HCT116 (cell line): ENCODE data around the gene CENPX. TPM values are rescaled to one million over a fixed set of nuclear protein-coding genes. Genes with fewer than 3 reads are reported as not detected.

Experiments
- ATAC-seq: fragments of 200-7000 bp; cut with Tn5 transposase; 2 replicates; pipeline ENCODE4 v1.9.1; 2020; ENCODE audit warnings: mild to moderate bottlenecking, moderate library complexity
- BruUV-seq: library from RNA; stranded (reverse); fragments of 400-500 nt; replicated peaks from 2 replicates; lab custom pipeline; 2021; lab: Mats Ljungman, UMichigan
- CTCF ChIA-PET: fragments of 300-600 bp; sonication (Branson Sonifier 250); formaldehyde crosslinking; loops from one replicate; lab custom pipeline; 2021; ENCODE audit warnings: antibody characterized with exemption; lab: Charles Lee
- POLR2A ChIA-PET: fragments of 300-600, 350-600 bp; sonication (Branson Sonifier 250); formaldehyde crosslinking; loops from one replicate; lab custom pipeline; 2021; ENCODE audit warnings: antibody characterized with exemption; lab: Charles Lee
- RAD21 ChIA-PET, 2 experiments: fragments of 300-600 bp; sonication (Branson Sonifier 250); formaldehyde crosslinking; loops; one replicate each; lab custom pipeline; 2023; ENCODE audit warnings: low total read pairs in 2 of 2; ENCODE audit not compliant: uncharacterized antibody in 2 of 2, unreplicated experiment in 2 of 2, low non-redundant PET in 1 of 2; lab: Charles Lee
- DNase-seq: peaks from one replicate; pipeline ENCODE4 v3.0.0-alpha.2; 2010; ENCODE audit warnings: low read depth, low spot score
- H2AFZ ChIP-seq: fragments of 200-600 bp; shearing (Covaris generic), sonication (generic); 2 replicates; pipeline ENCODE4 v1.6.1; 2017; ENCODE audit warnings: low read depth, mixed run types, mixed read lengths, antibody characterized with exemption, low read length; ENCODE audit not compliant: poor library complexity, severe bottlenecking
- H3K27ac ChIP-seq: 2 replicates; pipeline ENCODE4 v1.5.1; 2012; ENCODE audit warnings: low read depth, low read length
- H3K27me3 ChIP-seq: fragments of 200-600 bp; sonication (generic); 2 replicates; pipeline ENCODE4 v1.6.1; 2016; ENCODE audit warnings: mixed run types, low read length, mixed read lengths; ENCODE audit not compliant: insufficient read depth
- H3K36me3 ChIP-seq, 2 experiments: fragments of 200-500 bp in 1 of 2; fragments of 200-600 bp in 1 of 2; sonication (Bioruptor generic) in 1 of 2; sonication (generic) in 1 of 2; 2 replicates each; pipeline versions ENCODE4 v1.5.1 to v1.6.1; 2014 to 2016; ENCODE audit warnings: low read length in 2 of 2, inconsistent platforms in 1 of 2, mixed read lengths in 1 of 2, mixed run types in 1 of 2; ENCODE audit not compliant: insufficient read depth in 2 of 2, control insufficient read depth in 1 of 2
- H3K4me1 ChIP-seq, 2 experiments: fragments of 200-600 bp in 1 of 2; sonication (generic) in 1 of 2; 2 replicates each; pipeline versions ENCODE4 v1.5.1 to v1.6.1; 2012 to 2017; ENCODE audit warnings: low read length in 2 of 2, inconsistent platforms in 1 of 2, mild to moderate bottlenecking in 1 of 2, mixed read lengths in 1 of 2, mixed run types in 1 of 2, moderate library complexity in 1 of 2; ENCODE audit not compliant: insufficient read depth in 2 of 2, control insufficient read depth in 1 of 2
- H3K4me2 ChIP-seq: fragments of 200-600 bp; sonication (generic); 2 replicates; pipeline ENCODE4 v1.6.1; 2017; ENCODE audit warnings: mixed run types, low read length, mixed read lengths
- H3K4me3 ChIP-seq, 2 experiments: fragments of 200-600 bp in 1 of 2; sonication (generic) in 1 of 2; replicated peaks in 1 of 2; 2 replicates each; pipeline ENCODE4 v1.5.1; 2011 to 2016; ENCODE audit warnings: low read length in 2 of 2, control low read depth in 1 of 2, low read depth in 1 of 2, mild to moderate bottlenecking in 1 of 2, mixed read lengths in 1 of 2, mixed run types in 1 of 2
- H3K79me2 ChIP-seq: fragments of 200-600 bp; sonication (generic); 2 replicates; pipeline ENCODE4 v1.6.1; 2017; ENCODE audit warnings: mild to moderate bottlenecking, mixed run types, low read length, moderate library complexity, mixed read lengths; ENCODE audit not compliant: insufficient read depth
- H3K9ac ChIP-seq: fragments of 200-600 bp; sonication (generic); 2 replicates; pipeline ENCODE4 v1.6.1; 2016; ENCODE audit warnings: low read length, mixed read lengths
- H3K9me2 ChIP-seq: fragments of 200-600 bp; sonication (generic), shearing (Covaris generic); 2 replicates; pipeline ENCODE4 v1.6.1; 2017; ENCODE audit warnings: mixed run types, mild to moderate bottlenecking, moderate library complexity; ENCODE audit not compliant: insufficient read depth
- H3K9me3 ChIP-seq, 2 experiments: fragments of 200-500 bp in 1 of 2; fragments of 200-600 bp in 1 of 2; sonication (Bioruptor generic) in 1 of 2; sonication (generic) in 1 of 2; 2 replicates each; pipeline ENCODE4 v1.6.1; 2014 to 2017; ENCODE audit warnings: low read length in 2 of 2, mixed read lengths in 2 of 2, inconsistent platforms in 1 of 2, low read depth in 1 of 2, mild to moderate bottlenecking in 1 of 2, mixed run types in 1 of 2, moderate library complexity in 1 of 2; ENCODE audit not compliant: control insufficient read depth in 1 of 2, insufficient read depth in 1 of 2
- H4K20me1 ChIP-seq: fragments of 200-600 bp; sonication (generic), shearing (Covaris generic); 2 replicates; pipeline ENCODE4 v1.6.1; 2017; ENCODE audit warnings: mixed run types, mild to moderate bottlenecking, moderate library complexity; ENCODE audit not compliant: insufficient read depth
- CBX3 ChIP-seq: IDR thresholded peaks from 2 replicates; pipeline ENCODE4 v1.6.1; 2012; ENCODE audit warnings: low read depth
- CEBPB ChIP-seq: IDR thresholded peaks from 2 replicates; pipeline ENCODE4 v1.6.1; 2012; ENCODE audit warnings: low read depth
- EGR1 ChIP-seq: IDR thresholded peaks from 2 replicates; pipeline ENCODE4 v1.6.1; 2012; ENCODE audit warnings: low read depth
- EZH2phosphoT487 ChIP-seq: fragments of 200-600 bp; IDR thresholded peaks from 2 replicates; pipeline ENCODE4 v1.6.1; 2018; ENCODE audit warnings: antibody characterized with exemption, borderline replicate concordance
- JUND ChIP-seq: IDR thresholded peaks from 2 replicates; pipeline ENCODE4 v1.6.1; 2012
- POLR2AphosphoS5 ChIP-seq: IDR thresholded peaks from 2 replicates; pipeline ENCODE4 v1.6.1; 2011; ENCODE audit warnings: mild to moderate bottlenecking, low read depth, low read length, moderate library complexity
- RAD21 ChIP-seq: IDR thresholded peaks from 2 replicates; pipeline ENCODE4 v1.6.1; 2012; ENCODE audit warnings: low read depth, mild to moderate bottlenecking
- SIN3A ChIP-seq: IDR thresholded peaks from 2 replicates; pipeline ENCODE4 v1.6.1; 2012; ENCODE audit warnings: low read depth
- TCF7L2 ChIP-seq: IDR thresholded peaks from 2 replicates; pipeline ENCODE4 v1.7.0; 2011; ENCODE audit warnings: borderline replicate concordance, inconsistent platforms; ENCODE audit not compliant: insufficient read depth, insufficient read length; ENCODE audit errors: extremely low read depth
- ZNF274 ChIP-seq: fragments of 200-500 bp; sonication (Bioruptor generic); IDR thresholded peaks from 2 replicates; pipeline ENCODE4 v1.6.1; 2014; ENCODE audit warnings: mild to moderate bottlenecking, low read depth, low read length, inconsistent platforms
- intact Hi-C: fragments of 100-400 bp; cut with micrococcal nuclease; formaldehyde crosslinking; loops from 2 replicates; pipeline ENCODE4 v1.10.0; 2022
- total RNA-seq: library from RNA; stranded (reverse); gene quantifications from one replicate; pipeline ENCODE4 v1.2.1, GENCODE V29; 2021; ENCODE audit not compliant: unreplicated experiment
- TF ChIP-seq, protein P1 (sequence below): IDR thresholded peaks from 2 replicates; pipeline ENCODE4 v1.6.1; 2012
- TF ChIP-seq, protein P2 (sequence below), 3 experiments: fragments of 200-600 bp in 1 of 3; sonication (generic) in 1 of 3; IDR thresholded peaks in 2 of 3; conservative IDR thresholded peaks in 1 of 3; 2 replicates each; pipeline ENCODE4 v1.5.1; 2012 to 2017; ENCODE audit warnings: low read depth in 2 of 3, low read length in 2 of 3, antibody characterized with exemption in 1 of 3, borderline replicate concordance in 1 of 3, control low read depth in 1 of 3, mild to moderate bottlenecking in 1 of 3, mixed read lengths in 1 of 3, mixed run types in 1 of 3, moderate library complexity in 1 of 3; ENCODE audit not compliant: insufficient read depth in 1 of 3
- TF ChIP-seq, protein P3 (sequence below): IDR thresholded peaks from 2 replicates; pipeline ENCODE4 v1.6.1; 2011; ENCODE audit warnings: mild to moderate bottlenecking, low read length, moderate library complexity; ENCODE audit not compliant: insufficient replicate concordance; ENCODE audit errors: extremely low read depth

The CENPX gene
- total RNA-seq, 1 experiment from 2014 or later, result 184 TPM

GRCh38 chr17:82018989-82019689 is 3.5 kb downstream of the CENPX start:
- ATAC-seq (no peak), DNase-seq (no peak)
- H3K9ac ChIP-seq, result no peak overlapping the region
- ChIA-PET POLR2A (interaction anchor here (1.0 to 1.5 kb wide), 2 partner anchors 12 to 16 kb away, joined by 3 to 4 read pairs; partner anchors contain the start of gene RAC3), CTCF (interaction anchor here (0.7 to 5.3 kb wide), 14 partner anchors 8 to 169 kb away, joined by 3 to 151 read pairs (median 6); partner anchors contain the start of genes ARHGDIA, DCXR, MAFG and NOTUM), RAD21 (interaction anchor here (4.8 to 5.3 kb wide), 2 partner anchors 59 kb away, joined by 40 to 50 read pairs; partner anchors contain the start of gene NOTUM (in 2 of the 2))
- no peak overlapping the region for H3K4me3 ChIP-seq
- BruUV-seq, result TSS peak; percentile 13
- no peaks in the 10 kb centered on the region for H3K27me3 ChIP-seq
- peaks cover 0 to 10% of the 10 kb centered on the region in 2 experiments; a peak in 1 of 4 replicates for H3K36me3 ChIP-seq
- intact Hi-C loops, result no loop called here
- peaks cover 4% of the 10 kb centered on the region; the same call in 1 of the 2 replicates for H4K20me1 ChIP-seq
- TF ChIP-seq POLR2AphosphoS5 (no peak), TCF7L2 (no peak), CEBPB (no peak), CBX3 (no peak), ZNF274 (no peak), EGR1 (no peak), JUND (no peak), RAD21 (no peak), SIN3A (no peak), EZH2phosphoT487 (no peak)
- TF ChIP-seq, protein P1, sequence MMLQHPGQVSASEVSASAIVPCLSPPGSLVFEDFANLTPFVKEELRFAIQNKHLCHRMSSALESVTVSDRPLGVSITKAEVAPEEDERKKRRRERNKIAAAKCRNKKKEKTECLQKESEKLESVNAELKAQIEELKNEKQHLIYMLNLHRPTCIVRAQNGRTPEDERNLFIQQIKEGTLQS, result no peak
- TF ChIP-seq, protein P2, sequence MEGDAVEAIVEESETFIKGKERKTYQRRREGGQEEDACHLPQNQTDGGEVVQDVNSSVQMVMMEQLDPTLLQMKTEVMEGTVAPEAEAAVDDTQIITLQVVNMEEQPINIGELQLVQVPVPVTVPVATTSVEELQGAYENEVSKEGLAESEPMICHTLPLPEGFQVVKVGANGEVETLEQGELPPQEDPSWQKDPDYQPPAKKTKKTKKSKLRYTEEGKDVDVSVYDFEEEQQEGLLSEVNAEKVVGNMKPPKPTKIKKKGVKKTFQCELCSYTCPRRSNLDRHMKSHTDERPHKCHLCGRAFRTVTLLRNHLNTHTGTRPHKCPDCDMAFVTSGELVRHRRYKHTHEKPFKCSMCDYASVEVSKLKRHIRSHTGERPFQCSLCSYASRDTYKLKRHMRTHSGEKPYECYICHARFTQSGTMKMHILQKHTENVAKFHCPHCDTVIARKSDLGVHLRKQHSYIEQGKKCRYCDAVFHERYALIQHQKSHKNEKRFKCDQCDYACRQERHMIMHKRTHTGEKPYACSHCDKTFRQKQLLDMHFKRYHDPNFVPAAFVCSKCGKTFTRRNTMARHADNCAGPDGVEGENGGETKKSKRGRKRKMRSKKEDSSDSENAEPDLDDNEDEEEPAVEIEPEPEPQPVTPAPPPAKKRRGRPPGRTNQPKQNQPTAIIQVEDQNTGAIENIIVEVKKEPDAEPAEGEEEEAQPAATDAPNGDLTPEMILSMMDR (IDR thresholded peaks at IDR 0.05 in 2 of 3, conservative IDR thresholded peaks at IDR 0.05 in 1 of 3; ENCODE audit: borderline replicate concordance in 1 of 3, insufficient read depth in 1 of 3, low read depth in 2 of 3, low read length in 2 of 3), result no peak
- TF ChIP-seq, protein P3, sequence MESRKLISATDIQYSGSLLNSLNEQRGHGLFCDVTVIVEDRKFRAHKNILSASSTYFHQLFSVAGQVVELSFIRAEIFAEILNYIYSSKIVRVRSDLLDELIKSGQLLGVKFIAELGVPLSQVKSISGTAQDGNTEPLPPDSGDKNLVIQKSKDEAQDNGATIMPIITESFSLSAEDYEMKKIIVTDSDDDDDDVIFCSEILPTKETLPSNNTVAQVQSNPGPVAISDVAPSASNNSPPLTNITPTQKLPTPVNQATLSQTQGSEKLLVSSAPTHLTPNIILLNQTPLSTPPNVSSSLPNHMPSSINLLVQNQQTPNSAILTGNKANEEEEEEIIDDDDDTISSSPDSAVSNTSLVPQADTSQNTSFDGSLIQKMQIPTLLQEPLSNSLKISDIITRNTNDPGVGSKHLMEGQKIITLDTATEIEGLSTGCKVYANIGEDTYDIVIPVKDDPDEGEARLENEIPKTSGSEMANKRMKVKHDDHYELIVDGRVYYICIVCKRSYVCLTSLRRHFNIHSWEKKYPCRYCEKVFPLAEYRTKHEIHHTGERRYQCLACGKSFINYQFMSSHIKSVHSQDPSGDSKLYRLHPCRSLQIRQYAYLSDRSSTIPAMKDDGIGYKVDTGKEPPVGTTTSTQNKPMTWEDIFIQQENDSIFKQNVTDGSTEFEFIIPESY, result no peak
- peak overlapping the region; percentile 36; the same call in 1 of the 2 replicates for H3K27ac ChIP-seq
- no peaks in the 10 kb centered on the region for H3K9me3 ChIP-seq
- no peak overlapping the region for H2AFZ ChIP-seq
- H3K4me2 ChIP-seq, result no peak overlapping the region
- peaks cover 43% of the 10 kb centered on the region for H3K79me2 ChIP-seq
- H3K9me2 ChIP-seq, result no peaks in the 10 kb centered on the region
- peaks cover 24 to 42% of the 10 kb centered on the region in 2 experiments for H3K4me1 ChIP-seq
